ENCODE data around the gene MTRR.

DNA sequence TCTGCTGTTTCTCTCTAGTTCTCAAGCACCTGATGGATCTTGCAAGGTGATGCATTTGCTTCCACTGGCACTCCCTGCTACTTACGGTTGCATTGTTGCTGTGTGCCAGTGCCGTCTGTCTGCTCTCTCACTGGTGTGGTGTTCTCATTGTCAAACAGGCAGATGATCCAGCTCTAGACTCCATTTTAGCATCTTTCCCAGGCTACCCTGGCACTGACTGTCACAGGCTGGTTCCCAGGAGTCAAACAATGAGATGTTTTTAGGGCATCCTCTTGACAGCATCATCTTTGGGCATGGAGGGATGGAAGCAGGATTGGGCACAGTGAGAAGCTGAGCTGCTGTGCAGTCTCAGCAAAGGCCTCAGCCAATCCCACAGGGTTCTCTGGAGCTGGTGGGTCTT lies 12.9 kb downstream of the MTRR start:
- TF ChIP-seq CTCF (IDR thresholded peaks at IDR 0.05) (no peak), POLR2A (IDR thresholded peaks at IDR 0.05) (no peak)
